ENCODE measurements around the gene PGAM2. TPM values are rescaled to one million over a fixed set of nuclear protein-coding genes. Genes with fewer than 3 reads are reported as not detected.
"Not testable (repeated sequence)": the region's sequence is repeated elsewhere in the genome, so short reads cannot be mapped to it uniquely, and the experiment has no call there.

PGAM2 gene
- polyA plus RNA-seq, 3 donors: 0.13 TPM; not detected in 2

DNA sequence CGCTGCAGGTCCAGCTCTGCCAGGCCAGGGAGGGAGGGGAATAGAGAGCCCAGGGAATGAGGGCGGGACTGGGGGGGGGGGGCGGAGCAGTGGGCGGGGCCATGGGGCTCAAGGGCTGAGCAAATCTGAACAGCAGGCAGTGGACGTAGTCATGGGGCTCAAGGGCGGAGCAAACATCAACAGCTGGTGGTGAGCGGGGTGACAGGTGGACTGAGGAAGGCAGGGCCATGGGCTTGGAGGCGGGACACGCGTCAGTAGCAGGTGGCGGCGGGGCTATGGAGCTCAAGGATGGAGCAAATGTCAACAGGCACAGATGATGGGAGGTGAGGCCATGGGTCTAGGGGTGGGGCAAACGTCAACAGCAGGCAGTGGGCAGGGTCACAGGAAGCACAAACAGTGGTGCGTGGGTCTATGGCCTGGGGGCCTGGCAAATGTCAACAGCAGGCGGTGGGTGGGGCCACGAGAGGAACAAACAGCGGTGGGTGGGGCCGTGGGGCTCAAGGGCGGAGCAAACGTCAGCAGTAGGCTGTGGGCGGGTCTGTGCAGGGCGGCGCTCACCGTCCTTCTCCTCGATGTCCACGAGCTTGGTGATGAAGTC lies 26.3 kb downstream of the PGAM2 start:
- H3K36me3 Mint-ChIP-seq; H3K27me3 ChIP-seq (ENCODE audit: control insufficient read depth in 2 of 2, insufficient read depth in 2 of 2, low read length in 2 of 2); H4K20me1 ChIP-seq (ENCODE audit: insufficient read depth, low read length); H3K9me3 Mint-ChIP-seq; intact Hi-C loops (cut with micrococcal nuclease); H3K4me2 ChIP-seq (replicated peaks; ENCODE audit: extremely low read depth, low read length, poor library complexity, severe bottlenecking); H3K36me3 ChIP-seq (replicated peaks in 1 of 2; ENCODE audit: control insufficient read depth in 1 of 2, insufficient read depth in 2 of 2, low read length in 2 of 2); H3K9me3 ChIP-seq (replicated peaks in 1 of 2; ENCODE audit: control insufficient read depth in 1 of 2, insufficient read depth in 1 of 2, low read length in 2 of 2); H3K27me3 Mint-ChIP-seq (ENCODE audit: low read depth in 3 of 3); H3K79me2 ChIP-seq (ENCODE audit: insufficient read depth, low read length): not testable (repeated sequence)
- DNase-seq: peak; percentile 83 to 91 (median 87)
- Mint-ChIP-seq H3K4me3 (peak overlapping the region; percentile 81 to 90), H3K27ac (peak overlapping the region; percentile 95 to 100 (median 99)), H3K4me1 (peaks cover 11% of the 10 kb centered on the region)
- Histone ChIP-seq H2AFZ (ENCODE audit: insufficient read depth, low read depth, low read length, poor library complexity, severe bottlenecking) (peak overlapping the region; percentile 40), H3K4me3 (replicated peaks in 1 of 3; ENCODE audit: low read depth in 2 of 3, low read length in 3 of 3) (peak overlapping the region; percentile 6 to 35 (median 35)), H3K9ac (ENCODE audit: insufficient read depth, low read length, poor library complexity, severe bottlenecking) (peak overlapping the region; percentile 44), H3K4me1 (ENCODE audit: control insufficient read depth in 1 of 2, insufficient read depth in 2 of 2, low read length in 2 of 2) (peaks cover 18 to 21% of the 10 kb centered on the region in 2 donors), H3K27ac (ENCODE audit: low read depth in 1 of 2, low read length in 2 of 2) (peak overlapping the region; percentile 73 to 75)
- WGBS (ENCODE audit: insufficient coverage): 0% methylated on average over 1 of the region's 26 CpGs

GRCh38 chr7:44038553-44038952 lies 26.8 kb downstream of the PGAM2 start:
- no CpG with 5 or more reads among the region's 12 CpGs for WGBS (ENCODE audit: insufficient coverage)
- H3K9ac ChIP-seq (ENCODE audit: insufficient read depth, low read length, poor library complexity, severe bottlenecking); H3K4me1 Mint-ChIP-seq; H3K27ac ChIP-seq (ENCODE audit: low read depth in 1 of 2, low read length in 2 of 2); H3K4me2 ChIP-seq (replicated peaks; ENCODE audit: extremely low read depth, low read length, poor library complexity, severe bottlenecking); H3K9me3 Mint-ChIP-seq; H3K36me3 Mint-ChIP-seq; H3K4me3 Mint-ChIP-seq; H2AFZ ChIP-seq (ENCODE audit: insufficient read depth, low read depth, low read length, poor library complexity, severe bottlenecking); DNase-seq; H3K79me2 ChIP-seq (ENCODE audit: insufficient read depth, low read length); H4K20me1 ChIP-seq (ENCODE audit: insufficient read depth, low read length); H3K27me3 Mint-ChIP-seq (ENCODE audit: low read depth in 3 of 3); intact Hi-C loops (cut with micrococcal nuclease); H3K4me3 ChIP-seq (replicated peaks in 1 of 3; ENCODE audit: low read depth in 2 of 3, low read length in 3 of 3); H3K27me3 ChIP-seq (ENCODE audit: control insufficient read depth in 2 of 2, insufficient read depth in 2 of 2, low read length in 2 of 2); H3K36me3 ChIP-seq (replicated peaks in 1 of 2; ENCODE audit: control insufficient read depth in 1 of 2, insufficient read depth in 2 of 2, low read length in 2 of 2); H3K9me3 ChIP-seq (replicated peaks in 1 of 2; ENCODE audit: control insufficient read depth in 1 of 2, insufficient read depth in 1 of 2, low read length in 2 of 2): not testable (repeated sequence)
- H3K27ac Mint-ChIP-seq: peak overlapping the region in 3 of 7 donors; percentile 54 to 99 (median 95)
- peaks cover 13 to 16% of the 10 kb centered on the region in 2 donors for H3K4me1 ChIP-seq (ENCODE audit: control insufficient read depth in 1 of 2, insufficient read depth in 2 of 2, low read length in 2 of 2)

GRCh38 chr7:44037951-44038350 lies 27.4 kb downstream of the PGAM2 start:
- DNase-seq; H3K27me3 ChIP-seq (ENCODE audit: control insufficient read depth in 2 of 2, insufficient read depth in 2 of 2, low read length in 2 of 2); H3K36me3 ChIP-seq (replicated peaks in 1 of 2; ENCODE audit: control insufficient read depth in 1 of 2, insufficient read depth in 2 of 2, low read length in 2 of 2); H3K36me3 Mint-ChIP-seq; H3K9me3 ChIP-seq (replicated peaks in 1 of 2; ENCODE audit: control insufficient read depth in 1 of 2, insufficient read depth in 1 of 2, low read length in 2 of 2); H3K9ac ChIP-seq (ENCODE audit: insufficient read depth, low read length, poor library complexity, severe bottlenecking); H3K4me3 Mint-ChIP-seq; H2AFZ ChIP-seq (ENCODE audit: insufficient read depth, low read depth, low read length, poor library complexity, severe bottlenecking); H3K27ac Mint-ChIP-seq; H3K27ac ChIP-seq (ENCODE audit: low read depth in 1 of 2, low read length in 2 of 2); H3K4me1 Mint-ChIP-seq; H3K79me2 ChIP-seq (ENCODE audit: insufficient read depth, low read length); H3K4me3 ChIP-seq (replicated peaks in 1 of 3; ENCODE audit: low read depth in 2 of 3, low read length in 3 of 3); H3K9me3 Mint-ChIP-seq; H4K20me1 ChIP-seq (ENCODE audit: insufficient read depth, low read length); intact Hi-C loops (cut with micrococcal nuclease); H3K27me3 Mint-ChIP-seq (ENCODE audit: low read depth in 3 of 3); H3K4me2 ChIP-seq (replicated peaks; ENCODE audit: extremely low read depth, low read length, poor library complexity, severe bottlenecking): not testable (repeated sequence)
- peaks cover 11 to 15% of the 10 kb centered on the region in 2 donors for H3K4me1 ChIP-seq (ENCODE audit: control insufficient read depth in 1 of 2, insufficient read depth in 2 of 2, low read length in 2 of 2)
- no CpG with 5 or more reads among the region's 2 CpGs for WGBS (ENCODE audit: insufficient coverage)

DNA sequence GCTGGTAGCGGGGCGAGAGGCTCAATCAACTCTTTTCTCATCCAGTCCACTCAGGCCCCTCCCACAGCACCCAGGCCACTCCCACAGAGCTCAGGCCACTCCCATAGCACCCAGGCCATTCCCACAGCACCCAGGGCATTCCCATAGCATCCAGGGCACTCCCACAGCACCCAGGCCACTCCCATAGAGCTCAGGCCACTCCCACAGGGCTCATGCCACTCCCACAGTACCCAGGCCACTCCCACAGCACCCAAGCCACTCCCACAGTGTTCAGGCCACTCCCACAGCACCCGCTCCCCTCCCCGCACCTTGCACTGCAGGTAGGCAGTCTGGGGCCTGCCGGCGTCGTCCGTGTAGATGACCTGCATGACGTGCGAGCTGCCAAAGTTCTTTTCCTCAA lies 29.0 kb downstream of the PGAM2 start:
- DNase-seq: peak; percentile 14 to 49 (median 26)
- H3K9ac ChIP-seq (ENCODE audit: insufficient read depth, low read length, poor library complexity, severe bottlenecking); H3K27me3 Mint-ChIP-seq (ENCODE audit: low read depth in 3 of 3); intact Hi-C loops (cut with micrococcal nuclease); H3K79me2 ChIP-seq (ENCODE audit: insufficient read depth, low read length); H3K27ac ChIP-seq (ENCODE audit: low read depth in 1 of 2, low read length in 2 of 2); H4K20me1 ChIP-seq (ENCODE audit: insufficient read depth, low read length); H3K36me3 Mint-ChIP-seq; H3K4me1 Mint-ChIP-seq; H3K27me3 ChIP-seq (ENCODE audit: control insufficient read depth in 2 of 2, insufficient read depth in 2 of 2, low read length in 2 of 2); H2AFZ ChIP-seq (ENCODE audit: insufficient read depth, low read depth, low read length, poor library complexity, severe bottlenecking); H3K4me3 ChIP-seq (replicated peaks in 1 of 3; ENCODE audit: low read depth in 2 of 3, low read length in 3 of 3); H3K36me3 ChIP-seq (replicated peaks in 1 of 2; ENCODE audit: control insufficient read depth in 1 of 2, insufficient read depth in 2 of 2, low read length in 2 of 2); H3K9me3 ChIP-seq (replicated peaks in 1 of 2; ENCODE audit: control insufficient read depth in 1 of 2, insufficient read depth in 1 of 2, low read length in 2 of 2); H3K4me2 ChIP-seq (replicated peaks; ENCODE audit: extremely low read depth, low read length, poor library complexity, severe bottlenecking); H3K9me3 Mint-ChIP-seq; H3K4me3 Mint-ChIP-seq: not testable (repeated sequence)
- no CpG with 5 or more reads among the region's 10 CpGs for WGBS (ENCODE audit: insufficient coverage)
- H3K4me1 ChIP-seq (ENCODE audit: control insufficient read depth in 1 of 2, insufficient read depth in 2 of 2, low read length in 2 of 2): peaks cover 11 to 15% of the 10 kb centered on the region in 2 donors
- peak overlapping the region in 1 of 7 donors; percentile 6 for H3K27ac Mint-ChIP-seq
